ENCODE data around the gene TMEM8B. TPM values are rescaled to one million over a fixed set of nuclear protein-coding genes. Genes with fewer than 3 reads are reported as not detected.
A peak's percentile ranks its signal among the peaks of the same experiment; 100 is the strongest.

Gene TMEM8B, protein sequence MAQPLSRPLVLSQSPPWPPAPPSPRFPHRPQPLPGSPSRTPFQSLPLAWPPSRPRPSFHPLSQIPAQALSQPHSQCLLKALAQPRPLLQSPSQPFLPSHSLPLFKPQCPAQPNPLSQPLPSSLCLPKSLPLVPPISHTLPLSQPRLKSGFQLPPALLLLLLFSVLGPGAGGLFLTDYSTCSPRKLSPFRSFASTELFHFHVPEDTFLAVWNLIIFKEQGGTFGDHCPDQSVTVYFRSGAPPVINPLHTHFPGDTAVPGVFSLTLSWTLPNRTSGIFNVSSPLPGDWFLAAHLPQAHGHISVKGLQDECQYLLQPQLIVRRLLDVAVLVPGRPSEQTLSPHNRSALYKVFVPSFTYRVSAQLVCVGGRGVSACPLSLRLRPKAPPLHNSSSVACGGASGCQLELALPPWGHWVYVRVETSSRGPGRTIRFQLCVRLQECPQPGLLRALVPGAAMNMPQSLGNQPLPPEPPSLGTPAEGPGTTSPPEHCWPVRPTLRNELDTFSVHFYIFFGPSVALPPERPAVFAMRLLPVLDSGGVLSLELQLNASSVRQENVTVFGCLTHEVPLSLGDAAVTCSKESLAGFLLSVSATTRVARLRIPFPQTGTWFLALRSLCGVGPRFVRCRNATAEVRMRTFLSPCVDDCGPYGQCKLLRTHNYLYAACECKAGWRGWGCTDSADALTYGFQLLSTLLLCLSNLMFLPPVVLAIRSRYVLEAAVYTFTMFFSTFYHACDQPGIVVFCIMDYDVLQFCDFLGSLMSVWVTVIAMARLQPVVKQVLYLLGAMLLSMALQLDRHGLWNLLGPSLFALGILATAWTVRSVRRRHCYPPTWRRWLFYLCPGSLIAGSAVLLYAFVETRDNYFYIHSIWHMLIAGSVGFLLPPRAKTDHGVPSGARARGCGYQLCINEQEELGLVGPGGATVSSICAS
- 18.4 TPM for polyA plus RNA-seq (2013, experiment 1 of 2)
- polyA plus RNA-seq (2013, experiment 2 of 2) = 14.2 TPM

DNA sequence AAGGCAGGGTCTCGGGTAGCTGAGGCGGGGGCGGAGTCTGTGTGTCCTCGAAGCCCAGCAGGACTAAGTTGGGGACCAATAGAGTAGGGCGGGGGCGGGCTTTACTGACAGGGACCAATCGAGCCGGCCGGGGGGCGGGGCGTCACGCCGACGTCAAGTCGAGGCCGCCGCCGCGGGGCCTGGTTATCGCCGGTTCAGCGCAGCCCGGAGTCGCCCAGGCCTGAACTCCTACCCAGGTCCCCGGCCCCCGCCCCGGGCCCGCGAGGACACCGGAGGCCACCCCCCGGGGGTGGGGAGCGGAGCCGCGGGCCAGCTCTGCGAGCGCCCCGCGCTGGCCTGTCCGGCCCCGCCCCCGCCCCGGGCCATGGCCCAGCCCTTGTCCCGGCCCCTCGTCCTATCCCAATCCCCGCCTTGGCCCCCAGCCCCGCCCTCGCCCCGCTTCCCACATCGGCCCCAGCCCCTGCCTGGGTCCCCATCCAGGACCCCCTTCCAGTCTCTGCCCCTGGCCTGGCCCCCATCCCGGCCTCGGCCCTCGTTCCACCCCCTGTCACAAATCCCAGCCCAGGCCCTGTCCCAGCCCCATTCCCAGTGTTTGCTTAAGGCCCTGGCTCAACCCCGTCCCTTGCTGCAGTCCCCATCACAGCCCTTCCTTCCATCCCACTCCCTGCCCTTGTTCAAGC is at the start of gene TMEM8B:
TMEM8B (plus strand) TSS at position 145 of the 680 bp plus-strand sequence; CDS start at position 365, 220 bp downstream.
- H3K9me3 ChIP-seq (ENCODE audit: control insufficient read depth, low read length) = no peaks in the 10 kb centered on the region
- H3K36me3 ChIP-seq (ENCODE audit: control insufficient read depth, insufficient read depth, low read length) = no peaks in the 10 kb centered on the region

DNA sequence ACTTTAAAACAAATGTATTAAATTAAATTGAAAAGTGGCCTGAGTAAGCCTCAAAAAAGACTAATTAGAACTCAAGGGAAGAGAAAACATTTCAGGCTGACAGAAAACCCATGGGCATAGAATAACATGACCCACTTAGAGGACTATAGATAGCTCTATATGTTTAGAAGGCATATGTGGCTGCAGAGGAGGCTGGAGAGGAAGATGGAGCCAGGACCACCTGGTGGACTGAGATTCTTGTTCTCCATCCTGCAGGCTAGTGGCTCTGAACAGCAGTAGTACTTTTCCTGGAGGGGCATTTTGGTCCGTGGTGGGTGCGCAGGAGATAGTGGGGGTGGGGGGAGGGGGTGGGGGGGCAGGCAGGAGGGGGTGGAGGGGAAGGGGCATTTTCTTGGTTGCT is 48.0 kb upstream of the TMEM8B start:
- WGBS, 2 experiments (ENCODE audit: insufficient coverage in 2 of 2) = no CpG with 5 or more reads among the region's 2 CpGs
- Histone ChIP-seq H3K36me3 (ENCODE audit: control insufficient read depth, insufficient read depth, low read length) (no peaks in the 10 kb centered on the region), H3K4me1 (ENCODE audit: control insufficient read depth, insufficient read depth, low read length, poor library complexity, severe bottlenecking) (no peaks in the 10 kb centered on the region), H3K4me3 (ENCODE audit: extremely low read depth, insufficient read depth, low read length, poor library complexity, severe bottlenecking) (no peak overlapping the region), H3K27ac (ENCODE audit: low read depth, low read length, severe bottlenecking) (no peak overlapping the region), H3K9me3 (ENCODE audit: control insufficient read depth, low read length) (no peaks in the 10 kb centered on the region)

More for the DNA sequence above, at the start of gene TMEM8B:
- peak within 1 kb of the TSS; percentile 86 for H3K27ac ChIP-seq (ENCODE audit: low read depth, low read length, severe bottlenecking)
- peaks cover 2% of the 10 kb centered on the region for H3K4me1 ChIP-seq (ENCODE audit: control insufficient read depth, insufficient read depth, low read length, poor library complexity, severe bottlenecking)
- 1% methylated on average over 20 to 22 of the region's 53 CpGs for whole genome bisulfite sequencing, 2 experiments (ENCODE audit: insufficient coverage in 2 of 2)
- H3K4me3 ChIP-seq (ENCODE audit: extremely low read depth, insufficient read depth, low read length, poor library complexity, severe bottlenecking) = peak within 1 kb of the TSS; percentile 64

DNA sequence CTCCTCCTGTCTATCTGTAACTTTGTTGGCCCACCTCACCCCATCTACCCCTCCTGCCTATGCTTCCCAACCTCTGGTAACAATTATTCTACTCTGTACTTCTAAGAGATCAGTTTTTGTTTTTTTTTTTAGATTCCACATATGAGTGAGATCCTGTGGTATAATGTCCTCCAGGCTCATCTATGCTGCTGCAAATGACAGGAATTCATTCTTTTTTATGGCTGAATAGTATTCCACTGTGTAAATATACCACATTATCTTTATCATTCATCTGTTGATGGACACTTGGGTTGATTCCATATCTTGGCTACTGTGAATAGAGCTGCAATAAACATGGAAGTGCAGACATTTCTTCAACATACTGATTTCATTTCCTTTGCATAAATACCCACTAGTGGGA is 45.6 kb upstream of the TMEM8B start:
- no peak overlapping the region for H3K4me3 ChIP-seq (ENCODE audit: extremely low read depth, insufficient read depth, low read length, poor library complexity, severe bottlenecking)
- H3K27ac ChIP-seq (ENCODE audit: low read depth, low read length, severe bottlenecking) = no peak overlapping the region
- H3K4me1 ChIP-seq (ENCODE audit: control insufficient read depth, insufficient read depth, low read length, poor library complexity, severe bottlenecking) = no peaks in the 10 kb centered on the region
- no peaks in the 10 kb centered on the region for H3K9me3 ChIP-seq (ENCODE audit: control insufficient read depth, low read length)
- H3K36me3 ChIP-seq (ENCODE audit: control insufficient read depth, insufficient read depth, low read length) = no peaks in the 10 kb centered on the region

DNA sequence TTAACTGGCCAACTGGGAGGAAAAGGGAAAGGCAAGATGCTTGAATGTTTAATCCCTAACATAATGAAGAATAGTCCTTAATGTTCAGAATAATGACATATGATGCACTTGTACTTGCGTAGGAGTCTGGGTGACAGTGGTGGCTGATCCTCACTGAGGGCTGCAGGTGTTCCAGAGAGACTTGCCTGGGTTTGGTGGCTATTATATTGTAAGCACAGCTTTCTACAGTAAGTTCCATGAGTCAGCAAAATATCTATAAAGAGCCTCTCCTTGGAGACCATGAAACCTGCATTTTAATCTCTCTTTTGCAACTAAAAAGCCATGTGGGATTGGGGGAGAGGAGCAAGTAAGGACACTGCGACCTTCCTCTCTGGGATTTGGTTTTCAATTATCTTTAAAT is 39.5 kb upstream of the TMEM8B start:
- H3K4me3 ChIP-seq (ENCODE audit: extremely low read depth, insufficient read depth, low read length, poor library complexity, severe bottlenecking) = no peak overlapping the region
- H3K9me3 ChIP-seq (ENCODE audit: control insufficient read depth, low read length) = no peaks in the 10 kb centered on the region
- peaks cover 22% of the 10 kb centered on the region for H3K4me1 ChIP-seq (ENCODE audit: control insufficient read depth, insufficient read depth, low read length, poor library complexity, severe bottlenecking)
- H3K36me3 ChIP-seq (ENCODE audit: control insufficient read depth, insufficient read depth, low read length) = no peaks in the 10 kb centered on the region
- 100% methylated on average over 1 of the region's 2 CpGs; no CpG with 5 or more reads in 1 of the 2 experiments for WGBS, 2 experiments (ENCODE audit: insufficient coverage in 2 of 2)
- no peak overlapping the region for H3K27ac ChIP-seq (ENCODE audit: low read depth, low read length, severe bottlenecking)

DNA sequence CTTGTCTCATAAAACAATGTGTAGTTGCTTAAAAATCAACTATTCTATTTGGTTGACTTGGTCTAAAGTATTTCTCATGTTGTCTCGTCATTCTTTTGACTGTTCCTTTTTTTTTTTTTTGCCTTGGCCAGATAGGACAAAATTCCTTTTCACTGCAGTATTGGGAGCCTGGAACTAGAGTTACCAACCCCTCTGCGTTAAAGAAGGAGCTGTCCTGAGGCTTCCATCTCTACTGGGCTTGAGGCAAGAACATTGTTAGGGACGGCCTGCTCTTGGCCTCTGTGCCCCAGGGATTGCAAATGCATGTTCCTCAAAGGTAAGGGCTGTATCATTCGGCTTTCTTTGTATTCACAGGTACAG is 39.0 kb upstream of the TMEM8B start:
- WGBS, 2 experiments (ENCODE audit: insufficient coverage in 2 of 2) = 32 to 44% methylated on average over 3 of the region's 4 CpGs
- H3K27ac ChIP-seq (ENCODE audit: low read depth, low read length, severe bottlenecking) = no peak overlapping the region
- no peaks in the 10 kb centered on the region for H3K36me3 ChIP-seq (ENCODE audit: control insufficient read depth, insufficient read depth, low read length)
- H3K9me3 ChIP-seq (ENCODE audit: control insufficient read depth, low read length) = no peaks in the 10 kb centered on the region
- no peak overlapping the region for H3K4me3 ChIP-seq (ENCODE audit: extremely low read depth, insufficient read depth, low read length, poor library complexity, severe bottlenecking)
- peaks cover 26% of the 10 kb centered on the region for H3K4me1 ChIP-seq (ENCODE audit: control insufficient read depth, insufficient read depth, low read length, poor library complexity, severe bottlenecking)

DNA sequence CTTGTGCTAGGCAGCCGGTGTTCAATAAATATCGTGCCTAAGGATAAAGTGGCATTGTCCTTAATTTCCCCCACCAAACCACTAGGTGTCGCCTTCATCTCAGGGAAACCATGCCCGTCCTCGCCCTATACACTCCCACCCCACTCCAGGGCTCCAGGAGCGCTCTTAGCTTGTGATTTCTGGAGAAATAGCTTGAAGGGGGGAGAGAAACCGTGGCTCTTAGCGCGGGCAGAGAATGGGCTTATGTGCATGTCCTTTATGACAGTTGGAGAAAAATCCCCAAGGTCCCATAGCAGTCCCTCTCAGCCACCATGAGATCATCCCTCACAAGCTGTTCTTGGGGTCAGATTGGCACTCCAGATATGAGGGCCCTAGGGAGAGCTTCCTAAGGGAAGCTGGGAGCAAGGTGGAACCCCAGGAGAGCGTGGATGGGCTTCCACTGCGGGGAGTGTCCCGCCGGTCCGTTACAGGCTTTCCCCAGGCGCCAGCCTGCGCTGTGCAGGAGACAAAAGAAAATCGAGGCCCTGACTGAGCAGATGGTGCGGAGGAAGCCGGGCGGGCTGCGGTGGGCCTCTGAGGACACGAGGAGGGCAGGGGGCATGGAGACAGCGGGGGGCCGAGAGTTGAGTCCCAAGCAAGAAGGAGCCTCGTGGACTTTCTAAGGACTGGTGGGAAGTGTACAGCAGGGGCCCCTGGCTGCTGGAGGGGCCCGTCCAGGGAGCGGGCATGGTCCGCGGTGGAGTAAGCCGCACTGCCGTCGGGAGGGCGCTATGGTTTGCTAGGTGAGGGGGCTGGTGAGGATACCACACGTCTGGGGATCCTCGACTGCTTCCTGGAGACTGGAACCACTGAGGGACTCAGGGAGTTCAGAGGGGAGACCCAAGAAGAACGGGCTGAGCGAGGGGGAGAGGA is 38.4 kb upstream of the TMEM8B start:
- 46 to 51% methylated on average over 24 to 34 of the region's 37 CpGs for WGBS, 2 experiments (ENCODE audit: insufficient coverage in 2 of 2)
- peak overlapping the region; percentile 19 for H3K4me3 ChIP-seq (ENCODE audit: extremely low read depth, insufficient read depth, low read length, poor library complexity, severe bottlenecking)

DNA sequence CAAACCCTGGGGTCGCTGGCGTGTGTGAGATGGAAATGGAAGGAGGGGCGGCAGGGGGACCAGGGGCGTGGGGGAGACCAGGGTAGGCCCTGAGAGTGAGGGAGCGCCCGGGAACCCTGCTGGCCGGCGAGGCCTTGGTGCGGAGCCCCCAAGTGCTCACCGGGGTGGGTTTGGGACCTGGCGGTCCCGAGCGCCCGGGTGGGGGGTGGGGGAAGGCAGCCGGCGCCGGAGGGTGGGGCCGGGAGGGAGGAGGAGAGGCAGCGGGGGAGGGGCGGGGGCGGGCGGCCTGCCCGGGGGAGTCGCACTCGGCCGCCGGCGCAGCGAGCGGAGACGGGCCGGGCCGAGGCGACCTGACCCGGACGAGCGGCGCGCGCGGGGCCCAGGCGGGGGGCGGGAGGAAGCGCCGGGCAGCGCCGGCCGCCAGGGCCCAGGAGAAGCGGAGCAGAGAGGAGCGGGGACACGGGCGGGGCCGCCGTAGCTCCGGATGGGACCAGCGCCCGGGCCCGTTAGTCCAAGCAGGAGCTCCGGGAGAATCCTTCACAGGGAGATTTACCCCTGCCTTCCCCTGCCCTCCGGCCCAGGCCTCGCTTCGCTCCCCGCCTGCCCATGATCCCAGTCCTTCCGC is 37.6 kb upstream of the TMEM8B start, which contains the start of gene NPR2:
NPR2 (plus strand) TSS at position 295 of the 625 bp plus-strand sequence. CDS start 818 bp downstream, outside the sequence.
- 1% methylated on average over 32 to 37 of the region's 64 CpGs for WGBS, 2 experiments (ENCODE audit: insufficient coverage in 2 of 2)
- Histone ChIP-seq H3K9me3 (ENCODE audit: control insufficient read depth, low read length) (no peaks in the 10 kb centered on the region), H3K4me1 (ENCODE audit: control insufficient read depth, insufficient read depth, low read length, poor library complexity, severe bottlenecking) (peaks cover 37% of the 10 kb centered on the region), H3K27ac (ENCODE audit: low read depth, low read length, severe bottlenecking) (no peak within 1 kb of the TSS), H3K4me3 (ENCODE audit: extremely low read depth, insufficient read depth, low read length, poor library complexity, severe bottlenecking) (peak within 1 kb of the TSS; percentile 34), H3K36me3 (ENCODE audit: control insufficient read depth, insufficient read depth, low read length) (no peaks in the 10 kb centered on the region)

More for the DNA sequence above, 38.4 kb upstream of the TMEM8B start:
- Histone ChIP-seq H3K4me1 (ENCODE audit: control insufficient read depth, insufficient read depth, low read length, poor library complexity, severe bottlenecking) (peaks cover 33% of the 10 kb centered on the region), H3K9me3 (ENCODE audit: control insufficient read depth, low read length) (no peaks in the 10 kb centered on the region), H3K36me3 (ENCODE audit: control insufficient read depth, insufficient read depth, low read length) (no peaks in the 10 kb centered on the region), H3K27ac (ENCODE audit: low read depth, low read length, severe bottlenecking) (no peak overlapping the region)

DNA sequence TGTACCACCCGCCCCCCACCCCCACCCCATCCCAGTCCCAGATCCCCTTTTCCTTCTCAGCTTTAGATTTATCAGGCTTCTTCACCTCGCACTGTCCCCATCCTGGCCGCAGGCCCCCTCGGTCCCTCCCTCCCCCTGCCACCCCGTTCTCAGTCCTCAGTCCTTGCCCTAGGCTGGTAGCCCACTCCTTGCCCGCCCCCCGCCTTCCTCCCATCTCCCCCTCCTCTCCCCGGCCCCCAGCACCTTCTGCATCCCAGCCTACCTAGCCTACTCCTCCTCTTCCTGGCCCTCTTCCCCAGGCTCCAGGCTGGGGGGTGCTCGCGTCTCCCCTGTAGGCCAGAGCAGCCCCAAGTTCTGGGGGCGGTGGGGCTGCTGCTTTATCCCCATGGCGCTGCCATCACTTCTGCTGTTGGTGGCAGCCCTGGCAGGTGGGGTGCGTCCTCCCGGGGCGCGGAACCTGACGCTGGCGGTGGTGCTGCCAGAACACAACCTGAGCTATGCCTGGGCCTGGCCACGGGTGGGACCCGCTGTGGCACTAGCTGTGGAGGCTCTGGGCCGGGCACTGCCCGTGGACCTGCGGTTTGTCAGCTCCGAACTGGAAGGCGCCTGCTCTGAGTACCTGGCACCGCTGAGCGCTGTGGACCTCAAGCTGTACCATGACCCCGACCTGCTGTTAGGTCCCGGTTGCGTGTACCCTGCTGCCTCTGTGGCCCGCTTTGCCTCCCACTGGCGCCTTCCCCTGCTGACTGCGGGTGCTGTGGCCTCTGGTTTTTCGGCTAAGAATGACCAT is 36.8 kb upstream of the TMEM8B start:
- WGBS, 2 experiments (ENCODE audit: insufficient coverage in 2 of 2) = 90 to 95% methylated on average over 26 to 30 of the region's 34 CpGs
- Histone ChIP-seq H3K4me3 (ENCODE audit: extremely low read depth, insufficient read depth, low read length, poor library complexity, severe bottlenecking) (peak overlapping the region; percentile 34), H3K27ac (ENCODE audit: low read depth, low read length, severe bottlenecking) (no peak overlapping the region), H3K36me3 (ENCODE audit: control insufficient read depth, insufficient read depth, low read length) (no peaks in the 10 kb centered on the region), H3K9me3 (ENCODE audit: control insufficient read depth, low read length) (no peaks in the 10 kb centered on the region), H3K4me1 (ENCODE audit: control insufficient read depth, insufficient read depth, low read length, poor library complexity, severe bottlenecking) (peaks cover 40% of the 10 kb centered on the region)

DNA sequence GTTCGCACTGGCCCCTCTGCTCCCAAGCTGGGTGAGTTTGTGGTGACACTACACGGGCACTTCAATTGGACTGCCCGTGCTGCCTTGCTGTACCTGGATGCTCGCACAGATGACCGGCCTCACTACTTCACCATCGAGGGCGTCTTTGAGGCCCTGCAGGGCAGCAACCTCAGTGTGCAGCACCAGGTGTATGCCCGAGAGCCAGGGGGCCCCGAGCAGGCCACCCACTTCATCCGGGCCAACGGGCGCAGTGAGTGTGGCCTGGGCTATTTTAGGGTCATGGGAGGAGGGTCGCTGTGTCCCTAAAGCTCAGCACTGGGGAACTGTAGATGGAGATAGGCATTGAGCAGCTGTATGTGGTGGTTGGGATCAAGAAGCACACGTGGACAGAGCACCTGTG is 36.2 kb upstream of the TMEM8B start:
- no peaks in the 10 kb centered on the region for H3K36me3 ChIP-seq (ENCODE audit: control insufficient read depth, insufficient read depth, low read length)

More for the DNA sequence above, 36.2 kb upstream of the TMEM8B start:
- H3K27ac ChIP-seq (ENCODE audit: low read depth, low read length, severe bottlenecking) = no peak overlapping the region
- H3K9me3 ChIP-seq (ENCODE audit: control insufficient read depth, low read length) = no peaks in the 10 kb centered on the region
- no peak overlapping the region for H3K4me3 ChIP-seq (ENCODE audit: extremely low read depth, insufficient read depth, low read length, poor library complexity, severe bottlenecking)
- 98% methylated on average over 13 to 14 of the region's 14 CpGs for WGBS, 2 experiments (ENCODE audit: insufficient coverage in 2 of 2)
- H3K4me1 ChIP-seq (ENCODE audit: control insufficient read depth, insufficient read depth, low read length, poor library complexity, severe bottlenecking) = peaks cover 46% of the 10 kb centered on the region
